T-helper 2 cell treated with Interferon-gamma antibody and Interleukin-4, amounts not matched to agents 5 μg/mL and 100 μg/mL, for 36 hours (primary cell): ENCODE measurements around the gene THTPA.

Experiments
- DNase-seq: peaks from one replicate; pipeline ENCODE4 v3.0.0; 2021; ENCODE audit warnings: low spot score
- H3K27ac Mint-ChIP-seq: one replicate; pipeline ENCODE4 v1.8.0; 2021; ENCODE audit warnings: mild to moderate bottlenecking, mixed read lengths
- H3K27me3 Mint-ChIP-seq: one replicate; pipeline ENCODE4 v1.8.0; 2021; ENCODE audit warnings: low read depth, mixed read lengths
- H3K36me3 Mint-ChIP-seq: one replicate; pipeline ENCODE4 v1.8.0; 2021; ENCODE audit warnings: low read depth, mixed read lengths
- H3K4me1 Mint-ChIP-seq: one replicate; pipeline ENCODE4 v1.8.0; 2021; ENCODE audit warnings: low read depth, mixed read lengths
- H3K4me3 Mint-ChIP-seq: one replicate; pipeline ENCODE4 v1.8.0; 2022; ENCODE audit warnings: mild to moderate bottlenecking, moderate library complexity, mixed read lengths
- H3K9me3 Mint-ChIP-seq: one replicate; pipeline ENCODE4 v1.8.0; 2021; ENCODE audit warnings: mixed read lengths

The THTPA gene

DNA sequence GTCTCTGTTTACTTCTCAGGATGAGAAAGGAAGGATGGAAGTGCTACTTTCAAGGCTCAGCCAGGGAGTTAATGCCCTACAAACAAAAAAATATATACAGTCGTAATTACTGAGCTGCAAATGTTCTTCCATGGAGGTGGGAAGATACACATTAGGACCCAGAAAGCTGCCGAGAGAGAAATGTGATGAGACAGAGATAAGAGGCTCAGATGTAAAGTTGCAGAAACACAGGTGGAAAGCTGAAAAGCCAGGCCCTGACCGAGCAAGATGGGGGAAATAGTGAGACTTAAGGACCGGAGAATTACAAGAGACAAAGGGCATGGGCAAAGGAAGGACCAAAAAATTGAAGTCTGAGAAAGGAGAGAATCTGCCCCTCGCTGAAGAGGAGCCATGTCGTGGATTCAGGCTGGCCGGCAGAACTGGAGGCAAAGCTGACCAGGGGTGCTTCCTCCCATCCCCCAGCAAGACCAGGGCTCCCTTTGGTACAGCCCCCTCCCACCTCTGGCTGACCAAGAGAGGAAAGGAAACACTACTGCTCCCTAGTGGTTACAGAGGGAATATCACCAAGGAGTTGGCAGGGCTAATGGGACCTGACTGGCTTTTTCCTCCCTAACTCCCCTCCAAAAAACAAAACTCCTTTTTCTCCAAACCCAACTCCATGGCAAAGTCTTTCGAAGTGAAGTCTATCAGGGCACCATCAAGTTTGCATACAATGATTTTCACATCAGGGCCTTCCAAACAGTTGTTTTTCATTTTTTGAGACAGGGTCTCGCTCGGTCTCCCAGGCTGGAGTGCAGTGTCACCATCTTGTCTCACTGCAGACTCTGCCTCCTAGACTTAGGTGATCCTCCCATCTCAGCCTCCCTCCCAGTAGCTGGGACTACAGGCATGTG is 16.6 kb upstream of the THTPA start:
- Mint-ChIP-seq H3K4me3 (no peak overlapping the region), H3K4me1 (peaks cover 4% of the 10 kb centered on the region), H3K9me3 (no peaks in the 10 kb centered on the region), H3K36me3 (no peaks in the 10 kb centered on the region), H3K27ac (no peak overlapping the region), H3K27me3 (no peaks in the 10 kb centered on the region)
- DNase-seq, result no peak

- H3K27me3 Mint-ChIP-seq, result no peaks in the 10 kb centered on the region
- H3K4me1 Mint-ChIP-seq, result peaks cover 4% of the 10 kb centered on the region
- no peak overlapping the region for H3K27ac Mint-ChIP-seq
- no peak overlapping the region for H3K4me3 Mint-ChIP-seq
- no peak for DNase-seq
- no peaks in the 10 kb centered on the region for H3K36me3 Mint-ChIP-seq
- H3K9me3 Mint-ChIP-seq, result no peaks in the 10 kb centered on the region
Observed at GRCh38 chr14:23540141-23540469, 16.0 kb upstream of the THTPA start.

DNA sequence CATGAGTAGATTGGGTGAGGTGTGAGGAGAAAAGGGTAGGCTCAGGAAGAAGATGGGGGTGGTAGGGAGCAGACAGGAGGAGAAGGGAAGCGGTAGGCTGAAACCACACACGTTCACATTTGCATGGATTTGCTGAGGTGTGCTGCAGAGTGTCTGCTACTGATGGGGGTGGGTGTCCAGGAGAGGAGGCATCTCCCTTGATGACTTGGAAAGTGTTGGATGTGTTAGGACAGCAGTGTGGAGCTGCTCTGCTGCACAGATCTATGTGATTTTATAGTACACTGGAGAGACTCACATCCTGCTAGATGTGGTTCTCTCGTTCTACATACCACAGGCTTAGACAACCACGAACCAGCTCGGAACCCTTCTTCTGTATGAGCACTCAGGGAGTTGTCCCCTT is 13.8 kb upstream of the THTPA start:
- Mint-ChIP-seq H3K27me3 (no peaks in the 10 kb centered on the region), H3K27ac (no peak overlapping the region), H3K36me3 (no peaks in the 10 kb centered on the region), H3K9me3 (no peaks in the 10 kb centered on the region), H3K4me1 (peaks cover 4% of the 10 kb centered on the region), H3K4me3 (no peak overlapping the region)
- no peak for DNase-seq

GRCh38 chr14:23543403-23543802 is 12.7 kb upstream of the THTPA start:
- H3K4me3 Mint-ChIP-seq, result no peak overlapping the region
- H3K27me3 Mint-ChIP-seq, result no peaks in the 10 kb centered on the region
- no peaks in the 10 kb centered on the region for H3K36me3 Mint-ChIP-seq
- no peak for DNase-seq
- no peaks in the 10 kb centered on the region for H3K9me3 Mint-ChIP-seq
- peaks cover 4% of the 10 kb centered on the region for H3K4me1 Mint-ChIP-seq
- no peak overlapping the region for H3K27ac Mint-ChIP-seq

DNA sequence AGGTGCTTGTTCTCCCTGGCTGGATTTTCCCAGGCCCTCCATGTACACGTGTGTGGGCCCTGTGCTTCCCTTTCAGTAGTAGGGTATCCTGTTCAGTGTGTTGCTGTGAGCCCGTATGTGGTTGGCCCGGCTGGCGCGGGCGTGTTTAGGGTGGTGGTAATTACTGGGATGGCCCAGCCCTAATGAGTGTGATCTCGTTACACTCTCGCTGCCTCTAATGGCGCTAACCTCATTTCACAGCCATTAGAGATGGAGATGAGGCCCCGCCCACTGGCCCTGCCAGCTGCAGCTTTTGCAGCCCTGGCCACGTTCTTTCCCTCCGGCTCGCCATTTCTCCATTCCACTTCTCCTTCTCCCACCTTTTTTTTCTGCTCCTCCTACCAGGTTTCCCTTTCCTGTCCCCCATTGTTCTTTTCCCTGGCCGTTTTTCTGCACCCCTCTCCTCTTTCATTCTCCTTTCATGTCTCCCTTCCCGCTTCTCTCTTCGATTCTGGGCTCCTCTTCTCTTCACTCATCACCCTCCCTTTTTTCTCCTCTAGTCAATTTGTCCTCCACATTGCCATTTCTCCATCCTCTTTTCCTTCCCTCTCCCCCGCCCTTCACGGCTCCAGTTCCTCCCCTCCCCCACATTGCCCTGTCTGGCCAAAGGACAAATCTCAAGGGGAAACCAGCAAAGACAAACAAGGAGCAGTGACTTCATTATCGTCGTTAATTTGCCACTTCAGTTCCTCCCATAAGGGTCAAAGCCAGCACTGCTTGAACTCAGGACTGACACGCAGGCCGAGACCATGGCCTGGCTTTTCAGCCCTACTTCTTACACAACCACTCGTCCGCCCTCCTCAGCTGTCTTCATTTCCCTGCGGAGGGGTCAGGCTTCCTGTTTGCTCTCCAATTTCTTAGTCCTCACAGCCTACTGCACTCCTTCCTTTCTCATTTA is 11.3 kb upstream of the THTPA start:
- H3K27ac Mint-ChIP-seq, result no peak overlapping the region
- no peak for DNase-seq
- H3K4me3 Mint-ChIP-seq, result no peak overlapping the region

DNA sequence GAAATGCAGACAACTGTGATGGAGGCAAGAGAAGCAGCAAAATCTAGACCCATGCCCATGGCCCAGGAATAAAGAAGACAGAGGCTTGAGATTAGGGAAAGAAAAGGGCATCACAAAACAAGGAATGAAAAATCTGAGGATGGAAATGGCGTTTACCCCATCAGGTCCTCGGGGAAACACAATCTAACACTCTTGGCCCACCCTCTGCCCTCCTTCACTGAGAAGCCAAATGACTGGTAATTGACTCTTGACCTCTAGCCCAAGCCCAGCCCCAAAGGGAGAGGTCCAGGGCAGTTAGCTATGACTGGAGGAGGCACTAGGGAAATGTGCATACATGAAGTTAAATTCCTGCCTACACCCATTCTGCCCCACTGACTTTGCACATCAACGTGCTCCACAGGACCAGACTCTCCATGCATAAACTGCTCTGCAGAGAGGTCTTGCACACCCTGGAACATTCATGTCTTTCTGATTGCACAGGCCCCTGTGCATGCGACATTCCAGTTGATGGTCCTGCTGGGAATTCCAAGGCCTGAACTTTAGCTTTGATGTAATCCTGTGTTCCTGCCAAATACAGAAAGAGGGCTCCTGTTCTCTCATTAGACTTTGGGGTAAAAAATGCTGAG is 10.2 kb upstream of the THTPA start:
- Mint-ChIP-seq H3K9me3 (no peaks in the 10 kb centered on the region), H3K4me1 (no peaks in the 10 kb centered on the region), H3K27me3 (no peaks in the 10 kb centered on the region), H3K27ac (no peak overlapping the region), H3K36me3 (no peaks in the 10 kb centered on the region), H3K4me3 (no peak overlapping the region)
- DNase-seq, result no peak

More for the DNA sequence above, 11.3 kb upstream of the THTPA start:
- Mint-ChIP-seq H3K36me3 (no peaks in the 10 kb centered on the region), H3K27me3 (no peaks in the 10 kb centered on the region), H3K9me3 (no peaks in the 10 kb centered on the region), H3K4me1 (peaks cover under 1% of the 10 kb centered on the region)

GRCh38 chr14:23546450-23547035 is 9.5 kb upstream of the THTPA start:
- no peak overlapping the region for H3K4me3 Mint-ChIP-seq
- no peak for DNase-seq
- no peaks in the 10 kb centered on the region for H3K36me3 Mint-ChIP-seq
- no peaks in the 10 kb centered on the region for H3K9me3 Mint-ChIP-seq
- no peaks in the 10 kb centered on the region for H3K4me1 Mint-ChIP-seq
- H3K27ac Mint-ChIP-seq, result no peak overlapping the region
- no peaks in the 10 kb centered on the region for H3K27me3 Mint-ChIP-seq

DNA sequence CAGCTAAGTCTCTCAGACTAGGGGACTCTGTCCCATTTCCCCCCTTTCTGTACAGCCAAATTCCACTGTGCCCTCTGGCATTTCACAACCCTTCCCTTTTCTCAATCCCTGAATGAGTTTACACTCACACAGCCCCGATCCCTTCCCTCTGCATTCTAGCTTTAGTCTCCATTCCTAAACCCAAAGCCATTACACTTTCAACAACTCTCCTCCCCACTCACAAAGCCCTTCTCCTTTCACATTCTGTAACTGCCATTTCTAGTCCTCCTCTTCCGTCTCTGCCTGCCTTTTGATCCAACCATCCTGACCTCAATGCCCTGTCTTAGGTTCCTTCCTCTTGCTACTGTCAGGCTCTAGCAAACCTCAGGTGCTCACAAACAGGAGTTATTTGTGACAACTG is 8.1 kb upstream of the THTPA start:
- Mint-ChIP-seq H3K36me3 (no peaks in the 10 kb centered on the region), H3K9me3 (no peaks in the 10 kb centered on the region), H3K27me3 (no peaks in the 10 kb centered on the region), H3K27ac (no peak overlapping the region), H3K4me1 (peaks cover 3% of the 10 kb centered on the region), H3K4me3 (no peak overlapping the region)
- no peak for DNase-seq

GRCh38 chr14:23548351-23549318 is 7.4 kb upstream of the THTPA start:
- no peak for DNase-seq
- Mint-ChIP-seq H3K27ac (no peak overlapping the region), H3K4me1 (peaks cover 3% of the 10 kb centered on the region), H3K27me3 (no peaks in the 10 kb centered on the region), H3K4me3 (no peak overlapping the region), H3K9me3 (no peaks in the 10 kb centered on the region), H3K36me3 (no peaks in the 10 kb centered on the region)

DNA sequence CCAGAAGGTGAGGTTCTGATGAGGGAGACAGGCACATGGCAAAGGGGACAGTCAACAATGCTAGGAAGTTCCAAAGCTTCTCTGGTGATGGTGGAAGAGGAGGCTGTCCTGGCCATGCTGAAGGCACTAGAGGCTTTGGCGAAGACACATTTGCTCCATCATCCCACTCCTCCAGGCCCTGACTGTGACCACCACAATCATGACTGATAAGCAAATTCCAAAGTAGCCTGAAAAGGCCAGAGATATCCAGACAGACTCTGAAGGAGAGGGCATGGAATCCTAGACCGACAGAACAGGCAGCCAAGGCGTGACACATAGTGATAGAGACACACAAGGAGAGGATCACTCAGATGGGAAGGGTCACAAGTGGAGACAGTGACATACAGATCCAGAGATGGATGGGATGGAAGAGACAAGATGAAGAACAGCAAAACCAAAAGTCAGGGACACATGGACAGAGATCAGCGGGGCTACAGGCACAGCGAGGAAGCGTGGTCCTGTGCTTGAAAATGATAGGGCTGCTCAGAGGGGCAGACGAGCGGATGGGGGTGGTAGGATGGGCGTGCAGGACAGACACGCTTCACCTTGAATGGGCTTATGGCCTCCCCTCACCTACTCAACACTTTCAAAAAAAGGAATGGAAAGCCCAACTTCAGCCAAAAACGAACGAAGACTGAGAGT is 5.8 kb upstream of the THTPA start:
- Mint-ChIP-seq H3K27me3 (no peaks in the 10 kb centered on the region), H3K9me3 (no peaks in the 10 kb centered on the region), H3K36me3 (no peaks in the 10 kb centered on the region), H3K4me1 (peaks cover 6% of the 10 kb centered on the region), H3K4me3 (no peak overlapping the region), H3K27ac (no peak overlapping the region)
- DNase-seq, result no peak

DNA sequence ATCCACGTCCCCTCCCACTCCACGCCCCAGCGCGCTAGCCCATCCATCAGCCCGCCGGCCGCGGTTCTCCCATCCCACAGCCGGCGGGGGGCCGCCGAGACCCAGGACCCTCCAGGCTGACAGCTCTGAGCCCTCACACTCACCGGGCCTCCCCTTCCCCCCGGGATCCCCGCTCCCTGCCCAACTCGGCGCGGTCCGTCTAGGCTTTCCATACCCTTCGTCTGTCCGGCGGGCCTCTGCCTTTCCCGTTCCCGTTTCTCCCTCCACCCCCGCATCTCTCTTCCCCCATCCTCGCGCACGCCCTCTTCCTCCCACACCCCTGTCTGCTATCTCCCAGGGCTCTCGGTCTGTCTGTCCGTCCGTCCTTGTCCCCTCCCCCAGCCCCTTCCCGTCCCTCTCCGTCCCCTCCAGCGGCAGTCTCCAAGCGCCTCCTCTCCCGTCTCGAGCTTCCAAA is 5.2 kb upstream of the THTPA start:
- no peak overlapping the region for H3K4me3 Mint-ChIP-seq
- no peaks in the 10 kb centered on the region for H3K9me3 Mint-ChIP-seq
- no peaks in the 10 kb centered on the region for H3K36me3 Mint-ChIP-seq
- H3K4me1 Mint-ChIP-seq, result peaks cover 10% of the 10 kb centered on the region
- no peaks in the 10 kb centered on the region for H3K27me3 Mint-ChIP-seq
- no peak for DNase-seq
- no peak overlapping the region for H3K27ac Mint-ChIP-seq

DNA sequence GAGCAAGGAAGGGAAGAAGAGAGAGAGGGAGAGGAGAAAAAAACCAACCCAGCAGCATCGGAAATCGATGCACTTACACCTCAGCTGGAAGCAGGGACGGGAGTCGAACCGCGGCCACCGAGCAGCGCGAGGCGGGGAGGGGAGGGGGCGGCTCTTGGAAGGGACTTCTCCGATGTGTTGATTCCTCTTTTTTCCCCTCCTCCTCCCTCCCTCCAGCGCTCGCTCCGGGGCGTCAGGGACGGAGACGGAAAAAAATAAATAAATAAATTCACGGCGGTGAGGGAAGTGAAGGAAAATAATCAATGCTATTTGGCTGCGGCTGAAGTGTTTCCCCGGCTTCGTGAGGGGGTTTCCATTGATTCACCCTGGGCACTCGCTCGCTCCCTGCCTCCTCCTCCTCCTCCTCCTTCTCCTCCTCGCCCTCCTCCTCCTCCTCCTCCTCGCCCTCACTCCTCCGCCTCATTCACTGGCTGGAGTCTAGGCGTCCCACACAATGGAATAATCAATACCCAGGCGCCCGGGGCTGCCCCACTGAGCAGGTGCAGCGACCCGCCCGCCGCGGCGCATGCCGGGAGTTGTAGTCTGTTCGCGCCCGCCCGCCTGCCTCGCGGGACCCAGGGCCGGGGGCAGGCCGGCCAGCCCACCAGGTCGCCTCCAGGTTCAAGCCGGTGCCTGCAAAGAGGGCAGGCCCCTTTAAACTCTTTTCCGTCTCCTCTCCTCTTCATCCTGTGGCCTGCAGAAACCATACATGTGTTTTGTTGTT is 4.6 kb upstream of the THTPA start, which contains the start of gene ZFHX2:
ZFHX2 (minus strand) TSS at position 500 of the 763 bp plus-strand sequence. CDS start 16,440 bp downstream, outside the sequence.
- peak within 1 kb of the TSS; percentile 89 for H3K27ac Mint-ChIP-seq
- H3K9me3 Mint-ChIP-seq, result no peaks in the 10 kb centered on the region
- no peaks in the 10 kb centered on the region for H3K27me3 Mint-ChIP-seq
- H3K4me1 Mint-ChIP-seq, result peaks cover 10% of the 10 kb centered on the region
- DNase-seq, result peak; percentile 84
- H3K36me3 Mint-ChIP-seq, result no peaks in the 10 kb centered on the region
- H3K4me3 Mint-ChIP-seq, result no peak within 1 kb of the TSS
